ENCODE results near the gene ME1.

ME1 gene

DNA sequence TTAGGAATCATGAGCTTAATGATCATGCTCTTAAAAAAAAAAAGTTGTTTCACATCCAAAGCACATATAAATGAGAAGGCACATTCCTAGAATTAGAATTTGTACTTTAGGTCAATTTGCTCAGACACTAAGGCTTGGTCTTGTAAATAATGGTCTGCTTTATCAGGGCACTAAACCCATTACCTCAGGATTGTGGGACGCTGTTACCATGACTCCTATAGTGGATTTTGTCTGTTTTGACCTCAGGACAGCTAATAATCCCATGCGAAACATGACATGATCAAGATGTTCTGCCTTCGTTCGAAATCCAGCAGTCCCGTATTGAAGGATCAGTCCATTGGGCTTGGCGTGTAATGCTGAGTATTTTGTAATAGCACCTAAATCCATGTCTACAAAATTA lies 240.2 kb downstream of the ME1 start:
- no peak for DNase-seq (ENCODE audit: low read depth)

DNA sequence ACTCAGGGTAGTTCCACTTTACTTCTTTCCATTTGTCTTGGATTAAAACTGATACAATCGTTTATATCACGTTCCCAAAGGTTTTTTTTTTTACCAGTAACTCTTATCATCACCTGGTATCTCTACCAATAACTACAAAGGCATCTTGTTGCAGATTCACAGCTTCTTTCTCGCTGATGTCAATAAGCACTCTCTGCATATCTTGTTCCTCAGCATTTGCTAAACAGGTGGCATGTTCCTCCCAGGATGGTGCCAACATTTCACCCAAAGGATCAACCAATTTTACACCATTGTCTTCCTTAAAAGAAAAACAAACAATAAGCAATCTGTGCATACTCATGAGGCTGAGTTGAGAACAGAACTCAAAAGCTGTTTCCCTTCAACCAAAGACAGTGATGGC lies 242.3 kb downstream of the ME1 start:
- no peak for DNase-seq (ENCODE audit: low read depth)

DNA sequence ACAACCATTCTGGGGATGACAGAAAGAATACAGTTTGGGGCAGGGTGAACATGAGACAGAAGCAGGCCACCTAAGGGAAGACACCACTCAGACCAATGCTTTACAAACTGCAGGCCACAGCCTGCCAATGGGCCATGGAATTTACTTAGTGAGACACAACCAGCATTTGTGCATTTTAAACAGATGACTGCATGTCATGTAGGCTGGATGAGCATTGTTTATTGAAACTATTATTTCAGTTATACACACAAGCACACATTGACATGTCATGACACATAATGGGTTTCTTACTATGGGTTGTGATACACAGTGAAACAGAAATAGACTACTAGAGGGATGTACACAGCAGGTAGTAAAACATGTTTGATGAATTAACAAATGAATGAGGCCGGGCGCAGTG lies 245.8 kb downstream of the ME1 start:
- DNase-seq (ENCODE audit: low read depth), result peak; percentile 18

DNA sequence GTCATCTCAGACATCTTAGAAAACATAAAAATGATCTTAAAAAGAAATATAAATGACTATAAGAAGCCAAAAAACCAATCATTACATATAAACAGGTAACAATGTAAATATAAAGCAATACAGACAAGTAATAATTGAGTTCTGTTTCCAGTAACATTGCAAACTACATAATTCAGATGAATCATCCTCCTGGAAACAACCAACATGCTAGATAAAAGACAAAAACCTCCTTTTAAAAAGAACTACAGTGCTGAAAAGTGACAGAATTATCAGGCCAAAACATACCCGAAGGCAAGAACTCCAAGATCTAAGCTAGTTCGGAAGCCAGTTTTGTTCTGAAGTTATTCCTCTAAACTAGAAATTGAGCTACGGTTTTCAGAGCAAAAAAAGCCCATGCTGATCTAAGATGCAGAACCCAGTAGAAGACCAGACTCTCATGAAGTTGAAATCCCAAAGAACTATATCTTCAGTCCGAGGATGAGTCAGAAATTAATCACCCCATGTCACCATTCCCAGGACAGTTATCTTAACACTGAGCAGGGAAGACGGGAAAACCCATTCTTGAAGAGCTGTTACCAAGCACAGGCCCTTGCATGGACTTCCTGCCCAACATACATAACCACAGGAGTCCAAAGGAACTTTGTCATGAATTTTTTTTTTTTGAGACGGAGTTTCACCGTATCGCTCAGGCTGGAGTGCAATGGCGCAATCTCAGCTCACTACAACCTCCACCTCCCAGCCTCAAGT lies 247.6 kb downstream of the ME1 start:
- DNase-seq (ENCODE audit: low read depth), result peak; percentile 99

DNA sequence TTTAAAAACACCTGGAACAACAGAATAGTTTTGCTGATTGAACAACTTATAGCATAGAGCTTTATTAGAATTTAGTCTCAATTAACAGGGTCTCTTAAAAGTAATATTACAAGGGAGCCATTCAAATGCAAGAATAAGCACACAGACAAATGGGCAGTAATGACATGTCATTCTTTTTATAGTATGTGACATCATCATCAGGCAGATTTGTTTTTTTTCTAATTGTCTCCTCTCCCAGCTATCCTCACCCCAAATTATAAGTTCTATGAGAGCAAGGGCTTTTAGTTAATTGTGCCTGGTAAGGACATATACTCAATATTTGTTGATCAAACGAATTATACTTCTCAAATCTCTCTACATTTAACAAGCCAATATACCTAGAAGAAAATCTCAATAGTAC lies 248.7 kb downstream of the ME1 start:
- DNase-seq (ENCODE audit: low read depth), result no peak

DNA sequence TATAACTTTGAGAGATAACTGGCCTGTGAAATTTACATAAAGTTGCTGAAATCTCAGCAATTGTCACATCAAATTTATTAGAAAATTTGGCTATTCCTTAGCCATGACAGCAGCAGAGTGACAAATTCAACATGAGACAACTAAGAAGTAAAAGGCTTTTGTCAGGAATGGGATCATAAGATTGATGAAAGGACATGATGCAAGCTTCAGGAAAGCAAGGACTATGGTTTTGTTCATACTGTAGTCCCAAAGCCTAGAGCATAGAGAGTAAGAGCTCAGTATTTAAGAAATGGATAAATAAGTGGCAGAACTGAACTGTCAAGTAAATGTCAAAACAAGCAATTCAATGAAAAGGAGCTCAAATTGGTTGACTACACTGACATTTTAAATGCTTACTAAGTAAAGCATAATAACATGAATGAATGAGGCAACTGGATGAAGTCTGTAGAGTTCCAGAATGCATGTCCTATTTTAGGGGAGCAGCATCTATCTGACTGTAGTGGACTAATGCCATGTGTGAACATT lies 250.4 kb downstream of the ME1 start:
- DNase-seq (ENCODE audit: low read depth), result no peak

DNA sequence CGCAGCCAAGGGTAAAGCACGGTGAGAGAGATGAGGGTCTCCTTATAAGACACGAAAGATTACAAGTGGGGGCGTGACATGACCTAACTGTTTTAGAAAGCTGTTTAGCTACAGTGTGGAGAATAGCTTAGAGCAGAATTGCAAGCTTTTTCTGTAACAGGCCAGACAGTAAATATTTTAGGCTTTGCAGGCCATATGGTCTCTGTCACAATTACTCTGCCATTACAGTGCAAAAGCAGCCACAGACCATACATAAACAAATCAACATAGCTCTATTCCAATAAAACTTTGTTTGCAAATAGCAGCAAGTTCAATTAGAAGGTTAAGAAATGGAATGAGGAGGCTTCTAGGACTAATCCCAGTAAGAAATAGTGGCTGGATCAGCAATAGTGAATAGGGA lies 254.6 kb downstream of the ME1 start:
- peak; percentile 31 for DNase-seq (ENCODE audit: low read depth)

DNA sequence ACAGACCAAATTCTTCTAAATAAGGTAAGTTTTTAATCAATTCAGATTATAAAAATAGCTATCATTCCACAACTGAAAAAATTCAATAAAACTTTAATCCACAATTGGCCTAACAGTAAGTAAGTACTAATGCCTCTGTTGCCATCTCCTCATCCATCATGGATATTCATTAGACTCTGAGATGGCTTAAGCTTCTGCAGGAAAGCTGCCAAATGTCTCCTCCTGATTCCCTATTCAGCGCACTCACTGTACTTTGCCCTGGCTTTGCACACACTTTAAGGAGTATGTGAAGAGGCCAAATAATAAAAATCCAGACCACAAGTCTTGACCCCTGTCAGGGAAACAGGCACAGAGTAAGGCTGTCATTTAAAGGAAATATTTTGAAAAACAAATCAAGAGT lies 261.3 kb downstream of the ME1 start:
- peak; percentile 37 for DNase-seq (ENCODE audit: low read depth)

DNA sequence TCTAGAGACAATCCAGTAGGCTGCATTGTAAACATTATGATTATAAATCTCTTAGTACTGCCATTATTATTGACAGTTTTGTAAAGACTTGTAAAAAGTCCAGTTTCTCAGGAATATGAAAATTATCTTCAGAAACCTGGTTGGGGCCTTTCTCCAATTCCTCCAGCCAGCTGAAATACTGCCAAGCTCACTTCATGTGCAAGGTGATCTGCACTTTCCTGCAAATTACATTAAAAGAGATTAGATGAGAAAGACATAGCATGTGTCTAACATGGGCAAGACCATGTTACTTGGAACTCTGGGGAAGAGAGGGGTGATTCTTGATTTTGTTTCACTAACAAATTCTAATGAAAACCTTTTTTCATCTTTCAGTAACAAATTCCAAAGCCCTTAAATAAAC lies 261.7 kb downstream of the ME1 start:
- no peak for DNase-seq (ENCODE audit: low read depth)

DNA sequence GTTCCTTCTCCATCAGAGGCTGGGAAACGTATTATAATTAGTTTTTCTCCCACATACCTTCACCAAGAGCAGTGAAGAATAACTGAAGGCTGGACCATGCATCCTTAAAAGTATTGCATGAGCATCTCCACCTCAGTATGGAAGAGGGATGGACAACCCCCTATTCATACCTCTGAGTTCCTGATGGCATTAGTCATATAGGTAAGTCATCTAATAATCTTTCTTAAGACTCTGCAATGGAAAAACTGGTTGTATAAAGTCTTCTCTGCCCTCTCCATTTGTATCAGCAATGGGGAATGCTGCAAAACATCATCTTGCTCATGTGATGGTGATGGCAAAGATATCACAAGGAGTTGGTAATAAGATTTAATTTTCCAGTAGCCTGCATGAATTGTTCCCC lies 262.3 kb downstream of the ME1 start:
- DNase-seq (ENCODE audit: low read depth), result no peak

DNA sequence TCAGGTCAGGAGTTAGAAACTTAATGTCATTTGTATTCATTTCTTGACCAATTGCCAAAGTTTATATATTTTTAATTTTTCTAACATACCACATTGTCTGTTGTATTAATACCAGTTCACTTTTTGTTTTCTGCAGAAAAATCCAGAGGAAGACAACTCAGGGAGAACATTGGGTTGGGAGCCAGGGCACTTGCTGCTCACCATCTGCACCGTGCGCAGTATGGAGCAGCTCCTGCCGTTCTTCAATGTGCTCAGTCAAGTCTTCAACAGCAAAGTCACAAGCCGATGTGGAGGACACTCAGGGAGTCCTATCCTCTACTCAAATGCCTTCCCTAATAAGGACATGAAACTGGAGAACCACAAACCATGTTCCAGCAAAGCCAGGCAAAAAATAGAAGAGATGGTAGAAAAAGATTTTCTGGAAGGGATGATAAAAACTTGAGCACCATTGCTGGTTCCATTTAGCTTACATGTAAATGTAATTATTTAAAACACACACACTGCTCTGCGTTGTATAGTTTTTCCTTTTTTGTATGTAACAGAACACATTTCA lies 263.0 kb downstream of the ME1 start:
- no peak for DNase-seq (ENCODE audit: low read depth)

Data from EH (cell line).